Omental fat pad (tissue), 4 donors: ENCODE results near the gene ZNF484. TPM values are rescaled to one million over a fixed set of nuclear protein-coding genes. Genes with fewer than 3 reads are reported as not detected.
"Not testable (repeated sequence)": the region's sequence is repeated elsewhere in the genome, so short reads cannot be mapped to it uniquely, and the experiment has no call there.

ENCODE experiments used
- ATAC-seq: fragments of 150-250 bp; one replicate; pipeline ENCODE4 v1.9.1; 2016; ENCODE audit warnings: mild to moderate bottlenecking, moderate library complexity; ENCODE audit not compliant: low FRiP score
- DNase-seq: peaks from one replicate; pipeline ENCODE4 v3.0.0-alpha.2; 2019; ENCODE audit warnings: low spot score
- CTCF ChIP-seq, 3 donors: fragments of 450-650 bp; IDR thresholded peaks; one replicate each; pipeline ENCODE4 v1.5.1; 2016 to 2017; ENCODE audit warnings: antibody characterized with exemption in 3 of 3, mild to moderate bottlenecking in 3 of 3, moderate library complexity in 2 of 3
- total RNA-seq, 4 donors: library from RNA; depleted of rRNA; stranded (reverse); fragments of >200 nt; gene quantifications; one replicate each; pipeline ENCODE4 v1.1.0, GENCODE V29; 2016

ZNF484 gene
- total RNA-seq, 4 donors from 2014 or later, result 8.3 to 19.4 (median 11.5) TPM

GRCh38 chr9:92895812-92896436 is 18.1 kb upstream of the ZNF484 start:
- no peak for TF ChIP-seq CTCF (IDR thresholded peaks at IDR 0.05)
- ATAC-seq, result no peak
- DNase-seq, result no peak

GRCh38 chr9:92894711-92895362 is 17.0 kb upstream of the ZNF484 start:
- no peak for TF ChIP-seq CTCF (IDR thresholded peaks at IDR 0.05)
- ATAC-seq (no peak), DNase-seq (no peak)

GRCh38 chr9:92893916-92894610 is 16.2 kb upstream of the ZNF484 start:
- not testable (repeated sequence) for ATAC-seq, DNase-seq

GRCh38 chr9:92892276-92892675 is 14.4 kb upstream of the ZNF484 start:
- ATAC-seq, result not testable (repeated sequence)

GRCh38 chr9:92890761-92891160 is 12.9 kb upstream of the ZNF484 start:
- DNase-seq (no peak), ATAC-seq (no peak)
- TF ChIP-seq CTCF (IDR thresholded peaks at IDR 0.05), result no peak

More at GRCh38 chr9:92892276-92892675, 14.4 kb upstream of the ZNF484 start:
- not testable (repeated sequence) for DNase-seq

- TF ChIP-seq CTCF (IDR thresholded peaks at IDR 0.05), result no peak
- no peak for DNase-seq
- no peak for ATAC-seq
Measured at GRCh38 chr9:92887880-92888338, 10.1 kb upstream of the ZNF484 start.

- DNase-seq, ATAC-seq: not testable (repeated sequence)
Measured at GRCh38 chr9:92886846-92887610, 9.2 kb upstream of the ZNF484 start.

GRCh38 chr9:92883666-92884405 is 6.0 kb upstream of the ZNF484 start:
- ATAC-seq, result not testable (repeated sequence)

More at GRCh38 chr9:92883666-92884405, 6.0 kb upstream of the ZNF484 start:
- DNase-seq, result not testable (repeated sequence)
